A549 (cell line): ENCODE measurements around the gene MAP6. TPM values are rescaled to one million over a fixed set of nuclear protein-coding genes. Genes with fewer than 3 reads are reported as not detected.

ENCODE experiments used
- ATAC-seq, 2 experiments: fragments of 200-7000 bp in 1 of 2; fragments of >200 bp in 1 of 2; cut with Nextera tagmentation in 1 of 2; cut with Tn5 transposase in 1 of 2; 3 replicates each; pipeline versions ENCODE4 v1.8.0 to v1.9.1; 2018 to 2020; ENCODE audit warnings: mild to moderate bottlenecking in 1 of 2, moderate library complexity in 1 of 2
- CTCF ChIA-PET: fragments of 300-600 bp; sonication (Branson Sonifier 250); formaldehyde crosslinking; extraction: SDS; loops from one replicate; lab custom pipeline; 2021; ENCODE audit warnings: antibody characterized with exemption, inconsistent platforms; lab: Yijun Ruan, JAX
- POLR2A ChIA-PET: fragments of 350-600 bp; formaldehyde crosslinking; extraction: SDS; loops from one replicate; lab custom pipeline; 2021; ENCODE audit warnings: antibody characterized with exemption, inconsistent platforms; lab: Yijun Ruan, JAX
- DNase-seq, 2 experiments: peaks; one replicate each; pipeline versions ENCODE4 v3.0.0 to v3.0.0-alpha.2; 2011 to 2016; ENCODE audit warnings: low read depth in 1 of 2, low spot score in 1 of 2
- FAIRE-seq: peaks from 2 replicates; lab custom pipeline; 2011; peaks lifted over from hg19 to GRCh38; lab: Jason Lieb, UNC
- H3K27ac ChIP-seq, 2 experiments: fragments of >200 bp; sonication (Bioruptor Twin); formaldehyde crosslinking; 3 replicates each; pipeline ENCODE4 v1.5.1; 2016 to 2017
- H3K4me1 ChIP-seq: fragments of >200 bp; sonication (Bioruptor Twin); formaldehyde crosslinking; 3 replicates; pipeline ENCODE4 v1.6.1; 2016
- H3K4me2 ChIP-seq: fragments of >200 bp; sonication (Bioruptor Twin); formaldehyde crosslinking; 3 replicates; pipeline ENCODE4 v1.6.1; 2016
- H3K4me3 ChIP-seq: fragments of >200 bp; sonication (Bioruptor Twin); formaldehyde crosslinking; 3 replicates; pipeline ENCODE4 v1.5.1; 2016
- H3K9me3 ChIP-seq: fragments of >200 bp; sonication (Bioruptor Twin); formaldehyde crosslinking; 3 replicates; pipeline ENCODE4 v1.6.1; 2016
- BCL3 ChIP-seq: fragments of >200 bp; sonication (Bioruptor Twin); formaldehyde crosslinking; IDR thresholded peaks from 3 replicates; pipeline ENCODE4 v1.6.1; 2016
- CBX8 ChIP-seq: fragments of 200-600 bp; sonication (generic); IDR thresholded peaks from 2 replicates; pipeline ENCODE4 v1.6.1; 2016
- CEBPB ChIP-seq, 2 experiments: fragments of >200 bp in 1 of 2; sonication (Bioruptor Twin) in 1 of 2; formaldehyde crosslinking in 1 of 2; IDR thresholded peaks; 2 replicates each; pipeline ENCODE4 v1.6.1; 2012 to 2016
- CTCF ChIP-seq: fragments of >200 bp; sonication (Bioruptor Twin); formaldehyde crosslinking; IDR thresholded peaks from 3 replicates; pipeline ENCODE4 v1.5.1; 2016
- EP300 ChIP-seq, 2 experiments: fragments of >200 bp; sonication (Bioruptor Twin); formaldehyde crosslinking; IDR thresholded peaks; 2 replicates in 1 of 2; 3 replicates in 1 of 2; pipeline ENCODE4 v1.6.1; 2016 to 2017
- ESRRA ChIP-seq: fragments of 150-350 bp; IDR thresholded peaks from 2 replicates; pipeline ENCODE4 v1.6.1; 2014; ENCODE audit warnings: mild to moderate bottlenecking, low read length, borderline replicate concordance
- FOSL2 ChIP-seq, 2 experiments: fragments of 450-650 bp in 1 of 2; fragments of >200 bp in 1 of 2; sonication (Bioruptor Twin) in 1 of 2; formaldehyde crosslinking; IDR thresholded peaks; 2 replicates each; pipeline versions ENCODE4 v1.5.0 to v1.6.1; 2016 to 2020; ENCODE audit warnings: mild to moderate bottlenecking in 1 of 2, moderate library complexity in 1 of 2
- GATA3 ChIP-seq: IDR thresholded peaks from 2 replicates; pipeline ENCODE4 v1.6.1; 2012; ENCODE audit warnings: borderline replicate concordance
- HEYL ChIP-seq: fragments of 250-450 bp; sonication (Bioruptor Pico); IDR thresholded peaks from 2 replicates; pipeline ENCODE4 v1.8.0; 2021; ENCODE audit warnings: mild to moderate bottlenecking, moderate library complexity
- HOXA7 ChIP-seq: fragments of 250-450 bp; sonication (Bioruptor Pico); IDR thresholded peaks from 2 replicates; pipeline ENCODE4 v1.5.0; 2020; ENCODE audit warnings: mild to moderate bottlenecking, moderate library complexity
- HOXB13 ChIP-seq: fragments of 250-450 bp; sonication (Bioruptor Pico); IDR thresholded peaks from 2 replicates; pipeline ENCODE4 v1.5.0; 2020; ENCODE audit warnings: low read depth, mild to moderate bottlenecking, moderate library complexity
- HOXB5 ChIP-seq: fragments of 250-450 bp; sonication (Bioruptor Pico); IDR thresholded peaks from 2 replicates; pipeline ENCODE4 v1.5.0; 2020; ENCODE audit warnings: mild to moderate bottlenecking, moderate library complexity
- JUNB ChIP-seq: fragments of >200 bp; sonication (Bioruptor Twin); formaldehyde crosslinking; IDR thresholded peaks from 2 replicates; pipeline ENCODE4 v1.6.1; 2016
- KDM1A ChIP-seq: fragments of 200-600 bp; sonication (generic); IDR thresholded peaks from 2 replicates; pipeline ENCODE4 v1.6.1; 2016; ENCODE audit warnings: low read depth, mild to moderate bottlenecking
- KDM5A ChIP-seq: fragments of 200-600 bp; sonication (generic); IDR thresholded peaks from 2 replicates; pipeline ENCODE4 v1.6.1; 2016; ENCODE audit warnings: antibody characterized with exemption, mild to moderate bottlenecking
- MAFK ChIP-seq: fragments of 450-650 bp; IDR thresholded peaks from 2 replicates; pipeline ENCODE4 v1.6.1; 2014; ENCODE audit not compliant: partially characterized antibody
- MAZ ChIP-seq: fragments of 150-350 bp; IDR thresholded peaks from 2 replicates; pipeline ENCODE4 v1.6.1; 2014; ENCODE audit warnings: antibody characterized with exemption, low read depth, low read length, borderline replicate concordance
- MYC ChIP-seq: IDR thresholded peaks from 2 replicates; pipeline ENCODE4 v1.6.1; 2012; ENCODE audit warnings: mild to moderate bottlenecking, inconsistent platforms, low read length, improper control_type of control experiment, borderline replicate concordance
- PHF8 ChIP-seq: fragments of 200-600 bp; sonication (generic); IDR thresholded peaks from 2 replicates; pipeline ENCODE4 v1.6.1; 2016; ENCODE audit warnings: low read depth, mild to moderate bottlenecking, antibody characterized with exemption, moderate library complexity, borderline replicate concordance
- POLR2A ChIP-seq: IDR thresholded peaks from 2 replicates; pipeline ENCODE4 v1.6.1; 2012; ENCODE audit warnings: mild to moderate bottlenecking, low read length
- RAD21 ChIP-seq, 2 experiments: fragments of >200 bp in 1 of 2; sonication (Bioruptor Twin) in 1 of 2; formaldehyde crosslinking in 1 of 2; IDR thresholded peaks in 1 of 2; conservative IDR thresholded peaks in 1 of 2; 2 replicates in 1 of 2; 3 replicates in 1 of 2; pipeline ENCODE4 v1.6.1; 2012 to 2018; ENCODE audit warnings: inconsistent platforms in 1 of 2
- RNF2 ChIP-seq: fragments of 200-600 bp; sonication (generic); IDR thresholded peaks from 2 replicates; pipeline ENCODE4 v1.6.1; 2016; ENCODE audit warnings: low read depth, mild to moderate bottlenecking, antibody characterized with exemption, moderate library complexity, borderline replicate concordance
- SMC3 ChIP-seq: fragments of >200 bp; sonication (Bioruptor Twin); formaldehyde crosslinking; IDR thresholded peaks from 3 replicates; pipeline ENCODE4 v1.6.1; 2018; ENCODE audit warnings: inconsistent platforms
- ZC3H11A ChIP-seq: fragments of 450-650 bp; IDR thresholded peaks from 2 replicates; pipeline ENCODE4 v1.6.1; 2014; ENCODE audit warnings: antibody characterized with exemption, mild to moderate bottlenecking
- ZFP36 ChIP-seq: fragments of 450-650 bp; IDR thresholded peaks from 2 replicates; pipeline ENCODE4 v1.6.1; 2014; ENCODE audit warnings: borderline replicate concordance; ENCODE audit not compliant: partially characterized antibody
- ZNF302 ChIP-seq: fragments of 250-450 bp; sonication (Bioruptor Pico); IDR thresholded peaks from 2 replicates; pipeline ENCODE4 v1.9.0; 2021; ENCODE audit warnings: inconsistent platforms, mild to moderate bottlenecking, moderate library complexity
- ZSCAN20 ChIP-seq: fragments of 250-450 bp; sonication (Bioruptor Pico); IDR thresholded peaks from 2 replicates; pipeline ENCODE4 v1.8.0; 2022; ENCODE audit warnings: mild to moderate bottlenecking, moderate library complexity
- whole genome bisulfite sequencing: methylation state at CpG from one replicate; pipeline ENCODE4 v1.1.6; 2017; ENCODE audit errors: missing lambda C conversion rate; 5-methylcytosine and 5-hydroxymethylcytosine counted together
- polyA plus RNA-seq, 4 experiments: library from polyadenylated mRNA; depleted of rRNA in 3 of 4; stranded (reverse); fragments of >200 nt; fragmentation: RNase III in 1 of 4; extraction: RNeasy Plus Mini Kit Qiagen cat#74134 plus additional on column Dnase treatment in 1 of 4; gene quantifications; 2 replicates in 3 of 4; 3 replicates in 1 of 4; pipeline ENCODE4 v1.2.3, GENCODE V29; 2011 to 2017
- TF ChIP-seq, protein P1 (sequence below): IDR thresholded peaks from 2 replicates; pipeline ENCODE4 v1.6.1; 2012
- TF ChIP-seq, protein P2 (sequence below): fragments of 250-450 bp; sonication (Bioruptor Pico); IDR thresholded peaks from 2 replicates; pipeline ENCODE4 v1.5.0; 2021; ENCODE audit warnings: mild to moderate bottlenecking, moderate library complexity, borderline replicate concordance

MAP6 gene
- polyA plus RNA-seq, 2 of the 4 experiments (the other 2 are of a cell fraction): 1.1 to 2.1 TPM

DNA sequence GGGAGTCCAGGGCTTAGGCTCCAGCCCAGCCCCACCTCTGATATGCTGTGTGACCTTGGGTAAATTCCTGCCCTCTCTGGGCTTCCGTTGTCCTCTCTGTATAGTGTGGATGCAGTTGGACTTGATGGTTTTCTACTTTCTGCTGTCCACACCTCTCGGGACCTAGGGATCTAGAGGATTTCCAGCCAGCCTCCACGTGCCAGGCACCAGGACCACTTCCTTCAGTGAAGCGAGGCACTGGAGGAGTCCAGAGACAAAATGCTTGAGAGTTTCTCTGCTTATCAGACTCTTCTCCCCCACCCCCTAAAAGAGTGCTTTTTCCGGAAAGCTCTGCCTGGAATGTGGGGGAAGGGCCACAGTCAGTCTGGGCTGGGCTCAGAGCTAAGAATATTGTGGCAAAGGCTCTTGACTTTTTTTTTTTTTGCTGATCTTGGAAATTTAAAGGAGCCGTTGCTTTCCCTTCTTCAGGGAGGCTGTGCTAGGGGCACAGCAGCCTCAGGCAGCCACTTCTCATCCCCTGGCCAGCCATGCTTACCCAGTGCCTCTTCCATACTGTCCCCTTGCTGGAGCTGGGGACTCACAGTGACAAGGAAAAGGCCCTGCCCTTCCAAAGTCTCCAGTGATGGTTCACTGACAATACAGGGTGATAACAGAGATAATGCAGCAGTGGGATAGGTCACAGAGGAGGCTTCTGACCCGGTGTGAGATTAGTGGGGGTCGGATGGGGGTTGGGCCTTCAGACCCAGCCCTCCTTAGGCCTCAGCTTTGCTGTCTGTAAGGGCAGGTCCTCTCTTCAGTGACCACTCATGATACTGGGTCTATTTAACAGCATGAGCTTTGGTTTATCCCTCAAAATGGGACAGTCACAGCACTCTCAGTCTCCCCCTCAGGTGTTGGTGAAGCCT, 109.6 kb downstream of the MAP6 start:
- no peak for TF ChIP-seq JUNB
- no peak for TF ChIP-seq CBX8
- TF ChIP-seq CEBPB (IDR thresholded peaks at IDR 0.05): no peak
- no peak for TF ChIP-seq BCL3
- TF ChIP-seq ZFP36: peak; percentile 67
- no peak for TF ChIP-seq SMC3
- TF ChIP-seq HEYL (CRISPR knock-in tag): no peak
- TF ChIP-seq MAZ: no peak
- TF ChIP-seq EP300 (IDR thresholded peaks at IDR 0.05): no peak
- no peak for TF ChIP-seq ZC3H11A
- peak; percentile 45; the same call in 1 of the 2 replicates for TF ChIP-seq KDM1A
- TF ChIP-seq POLR2A: no peak
- TF ChIP-seq HOXA7: no peak
- no peak for TF ChIP-seq HOXB5 (CRISPR knock-in tag)
- TF ChIP-seq, protein P1, sequence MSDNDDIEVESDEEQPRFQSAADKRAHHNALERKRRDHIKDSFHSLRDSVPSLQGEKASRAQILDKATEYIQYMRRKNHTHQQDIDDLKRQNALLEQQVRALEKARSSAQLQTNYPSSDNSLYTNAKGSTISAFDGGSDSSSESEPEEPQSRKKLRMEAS: no peak
- TF ChIP-seq MAFK: peak; percentile 89
- TF ChIP-seq RAD21 (conservative IDR thresholded peaks at IDR 0.05 in 1 of 2, IDR thresholded peaks at IDR 0.05 in 1 of 2): no peak
- TF ChIP-seq FOSL2 (IDR thresholded peaks at IDR 0.05): no peak
- no peak for TF ChIP-seq FOSL2 (CRISPR knock-in tag; IDR thresholded peaks at IDR 0.05)
- no peak for TF ChIP-seq RNF2
- no peak for TF ChIP-seq MYC
- peak overlapping the region; percentile 15 to 97 for H3K27ac ChIP-seq
- WGBS: 51% methylated on average over 8 of the region's 8 CpGs
- H3K4me3 ChIP-seq: no peak overlapping the region
- ChIA-PET POLR2A (interaction anchor here (0.6 kb wide), 1 partner anchor 34 kb away, joined by 4 read pairs; the partner anchor contains the start of gene GDPD5), CTCF (interaction anchor here (0.6 to 17.9 kb wide), 10 partner anchors 10 to 318 kb away, joined by 3 to 137 read pairs (median 4); no protein-coding TSS in a partner anchor)
- no peak for FAIRE-seq
- peaks cover 45% of the 10 kb centered on the region for H3K4me1 ChIP-seq
- H3K4me2 ChIP-seq: peak overlapping the region; percentile 50
- no peak for ATAC-seq
- no peaks in the 10 kb centered on the region for H3K9me3 ChIP-seq
- DNase-seq: no peak

GRCh38 chr11:75557666-75558494, 111.0 kb downstream of the MAP6 start:
- H3K4me3 ChIP-seq: no peak overlapping the region
- 77% methylated on average over 17 of the region's 17 CpGs for WGBS
- DNase-seq (no peak), FAIRE-seq (no peak), ATAC-seq (no peak)
- TF ChIP-seq BCL3 (no peak), CTCF (no peak), PHF8 (no peak), HEYL (CRISPR knock-in tag) (no peak), FOSL2 (IDR thresholded peaks at IDR 0.05) (no peak), FOSL2 (CRISPR knock-in tag; IDR thresholded peaks at IDR 0.05) (no peak), GATA3 (no peak), MAZ (no peak), HOXB13 (CRISPR knock-in tag) (no peak), ZNF302 (CRISPR knock-in tag) (no peak), RAD21 (conservative IDR thresholded peaks at IDR 0.05 in 1 of 2, IDR thresholded peaks at IDR 0.05 in 1 of 2) (no peak), ZSCAN20 (CRISPR knock-in tag) (no peak), KDM5A (no peak), ESRRA (no peak), MYC (no peak)
- TF ChIP-seq, protein P2, sequence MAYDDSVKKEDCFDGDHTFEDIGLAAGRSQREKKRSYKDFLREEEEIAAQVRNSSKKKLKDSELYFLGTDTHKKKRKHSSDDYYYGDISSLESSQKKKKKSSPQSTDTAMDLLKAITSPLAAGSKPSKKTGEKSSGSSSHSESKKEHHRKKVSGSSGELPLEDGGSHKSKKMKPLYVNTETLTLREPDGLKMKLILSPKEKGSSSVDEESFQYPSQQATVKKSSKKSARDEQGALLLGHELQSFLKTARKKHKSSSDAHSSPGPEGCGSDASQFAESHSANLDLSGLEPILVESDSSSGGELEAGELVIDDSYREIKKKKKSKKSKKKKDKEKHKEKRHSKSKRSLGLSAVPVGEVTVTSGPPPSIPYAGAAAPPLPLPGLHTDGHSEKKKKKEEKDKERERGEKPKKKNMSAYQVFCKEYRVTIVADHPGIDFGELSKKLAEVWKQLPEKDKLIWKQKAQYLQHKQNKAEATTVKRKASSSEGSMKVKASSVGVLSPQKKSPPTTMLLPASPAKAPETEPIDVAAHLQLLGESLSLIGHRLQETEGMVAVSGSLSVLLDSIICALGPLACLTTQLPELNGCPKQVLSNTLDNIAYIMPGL: no peak
- ChIA-PET CTCF (interaction anchor here (1.1 to 17.9 kb wide), 5 partner anchors 9 to 148 kb away, joined by 3 to 137 read pairs (median 6); no protein-coding TSS in a partner anchor), POLR2A (no interaction called here)
- H3K4me1 ChIP-seq: peaks cover 39% of the 10 kb centered on the region
- H3K27ac ChIP-seq: peak overlapping the region in 1 of 2 experiments; percentile 97; a peak in 3 of 6 replicates
- no peaks in the 10 kb centered on the region for H3K9me3 ChIP-seq
- peak overlapping the region; percentile 50; the same call in 1 of the 3 replicates for H3K4me2 ChIP-seq
